Loucy (cell line): ENCODE measurements around the gene D2HGDH.
"Not testable (repeated sequence)": the region's sequence is repeated elsewhere in the genome, so short reads cannot be mapped to it uniquely, and the experiment has no call there.

ENCODE experiments used
- H2AFZ ChIP-seq: fragments of 200-600 bp; sonication (generic); 2 replicates; pipeline ENCODE4 v1.6.0; 2016; ENCODE audit warnings: antibody characterized with exemption, mild to moderate bottlenecking, low read length, moderate library complexity
- H3F3A ChIP-seq: fragments of 200-600 bp; 2 replicates; pipeline ENCODE4 v1.6.0; 2016; ENCODE audit warnings: antibody characterized with exemption, low read depth, mild to moderate bottlenecking
- H3K27me3 ChIP-seq: fragments of 200-600 bp; sonication (generic); 2 replicates; pipeline ENCODE4 v1.6.1; 2014; ENCODE audit warnings: low read length, mild to moderate bottlenecking; ENCODE audit not compliant: insufficient read depth, poor library complexity, severe bottlenecking
- H3K36me3 ChIP-seq: fragments of 200-600 bp; sonication (generic); 2 replicates; pipeline ENCODE4 v1.6.1; 2016; ENCODE audit warnings: low read length; ENCODE audit not compliant: insufficient read depth
- H3K4me1 ChIP-seq: fragments of 200-600 bp; sonication (generic); 2 replicates; pipeline ENCODE4 v1.5.1; 2014; ENCODE audit warnings: low read length, mild to moderate bottlenecking; ENCODE audit not compliant: insufficient read depth, poor library complexity, severe bottlenecking
- H3K4me2 ChIP-seq: fragments of 200-600 bp; sonication (generic); 2 replicates; pipeline ENCODE4 v1.6.0; 2014; ENCODE audit warnings: antibody characterized with exemption, low read length, low read depth, mild to moderate bottlenecking; ENCODE audit not compliant: poor library complexity, severe bottlenecking
- H3K4me3 ChIP-seq: fragments of 200-600 bp; sonication (generic); 2 replicates; pipeline ENCODE4 v1.5.1; 2014; ENCODE audit warnings: low read length, mild to moderate bottlenecking, mixed read lengths; ENCODE audit not compliant: poor library complexity, severe bottlenecking
- H3K79me2 ChIP-seq: fragments of 200-600 bp; sonication (generic); 2 replicates; pipeline ENCODE4 v1.6.1; 2014; ENCODE audit warnings: low read length; ENCODE audit not compliant: insufficient read depth
- H3K9ac ChIP-seq: fragments of 200-600 bp; sonication (generic); 2 replicates; pipeline ENCODE4 v1.6.0; 2014; ENCODE audit warnings: mild to moderate bottlenecking, low read depth, low read length, moderate library complexity; ENCODE audit not compliant: poor library complexity, severe bottlenecking
- H3K9me2 ChIP-seq: fragments of 200-600 bp; sonication (generic); replicated peaks from 2 replicates; pipeline ENCODE4 v1.6.1; 2016; ENCODE audit warnings: low read depth, low read length, mixed read lengths
- H3K9me3 ChIP-seq: fragments of 200-600 bp; sonication (generic); 2 replicates; pipeline ENCODE4 v1.6.1; 2014; ENCODE audit warnings: mild to moderate bottlenecking, antibody characterized with exemption, low read length, low read depth; ENCODE audit not compliant: insufficient read depth
- H4K20me1 ChIP-seq: fragments of 200-600 bp; sonication (generic); 2 replicates; pipeline ENCODE4 v1.6.0; 2014; ENCODE audit warnings: antibody characterized with exemption, low read length, mild to moderate bottlenecking; ENCODE audit not compliant: insufficient read depth, poor library complexity, severe bottlenecking
- CTCF ChIP-seq: fragments of 200-600 bp; sonication (generic); conservative IDR thresholded peaks from 2 replicates; pipeline ENCODE4 v1.5.1; 2014; ENCODE audit warnings: mild to moderate bottlenecking, antibody characterized with exemption, low read length
- EZH2phosphoT487 ChIP-seq: fragments of 200-600 bp; IDR thresholded peaks from 2 replicates; pipeline ENCODE4 v1.6.1; 2018; ENCODE audit warnings: antibody characterized with exemption, mild to moderate bottlenecking, moderate library complexity, borderline replicate concordance

D2HGDH gene

DNA sequence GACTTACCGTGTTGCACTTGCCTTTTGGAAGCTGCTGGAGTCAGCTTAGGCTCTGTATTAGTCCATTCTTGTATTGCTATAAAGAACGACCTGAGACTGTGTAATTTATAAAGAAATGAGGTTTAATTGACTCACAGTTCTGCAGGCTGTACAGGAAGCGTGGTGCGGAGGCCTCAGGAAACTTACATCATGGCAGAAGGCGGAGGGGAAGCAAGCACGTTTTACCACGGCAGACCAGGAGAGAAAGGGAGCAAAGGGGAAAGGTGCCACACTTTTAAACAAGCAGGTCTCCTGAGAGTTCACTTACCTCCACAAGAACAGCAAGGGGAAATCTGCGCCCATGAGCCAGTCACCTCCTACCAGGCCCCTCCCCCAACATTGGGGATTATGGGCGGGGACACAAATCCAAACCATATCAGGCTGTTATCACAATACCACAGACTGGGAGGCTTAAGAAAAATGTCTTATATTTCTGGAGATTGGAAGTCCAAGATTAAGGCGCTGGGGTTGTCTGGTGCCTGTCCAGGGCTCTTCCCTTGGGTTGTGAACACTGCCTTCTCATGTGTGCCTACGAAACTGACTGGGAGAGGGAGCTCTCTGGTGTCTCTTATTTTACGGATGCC lies 3.6 kb upstream of the D2HGDH start:
- no peaks in the 10 kb centered on the region for H3F3A ChIP-seq
- H3K79me2 ChIP-seq, result peaks cover 4% of the 10 kb centered on the region; the same call in 1 of the 2 replicates
- H3K36me3 ChIP-seq, result no peaks in the 10 kb centered on the region
- H3K9me3 ChIP-seq, result no peaks in the 10 kb centered on the region
- H3K4me3 ChIP-seq, result no peak overlapping the region
- peaks cover 12% of the 10 kb centered on the region for H3K4me1 ChIP-seq
- peaks cover 2% of the 10 kb centered on the region for H4K20me1 ChIP-seq
- no peak for TF ChIP-seq CTCF
- TF ChIP-seq EZH2phosphoT487, result no peak
- no peaks in the 10 kb centered on the region for H3K27me3 ChIP-seq
- no peak overlapping the region for H3K9ac ChIP-seq
- H3K4me2 ChIP-seq, result peak overlapping the region; percentile 25
- H3K9me2 ChIP-seq, result no peaks in the 10 kb centered on the region
- no peak overlapping the region for H2AFZ ChIP-seq

DNA sequence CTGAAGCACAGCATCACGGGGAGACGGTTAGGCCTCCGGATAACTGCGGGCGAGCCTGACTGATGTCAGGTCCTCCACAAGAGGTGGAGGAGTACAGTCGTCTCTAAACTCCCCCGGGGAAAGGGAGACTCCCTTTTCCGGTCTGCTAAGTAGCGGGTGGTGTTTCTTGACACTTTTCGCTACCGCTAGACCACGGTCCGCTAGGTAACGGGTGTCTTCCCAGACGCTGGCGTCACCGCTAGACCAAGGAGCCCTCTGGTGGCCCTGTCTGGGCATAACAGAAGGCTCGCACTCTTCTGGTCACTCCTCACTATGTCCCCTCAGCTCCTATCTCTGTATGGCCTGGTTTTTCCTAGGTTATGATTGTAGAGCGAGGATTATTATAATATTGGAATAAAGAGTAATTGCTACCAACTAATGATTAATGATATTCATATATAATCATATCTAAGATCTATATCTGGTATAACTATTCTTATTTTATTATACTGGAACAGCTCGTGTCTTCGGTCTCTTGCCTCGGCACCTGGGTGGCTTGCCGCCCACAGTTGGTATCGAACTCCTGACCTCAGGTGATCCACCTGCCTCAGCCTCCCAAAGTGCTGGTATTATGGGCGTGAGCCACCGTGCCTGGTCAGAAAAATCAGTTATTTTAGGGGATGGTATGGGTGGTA lies 1.8 kb upstream of the D2HGDH start:
- not testable (repeated sequence) for H3F3A ChIP-seq, H3K79me2 ChIP-seq, H2AFZ ChIP-seq, H3K9me2 ChIP-seq, H3K27me3 ChIP-seq, H3K9ac ChIP-seq, H3K4me2 ChIP-seq, H3K36me3 ChIP-seq, H3K9me3 ChIP-seq, H3K4me3 ChIP-seq, H4K20me1 ChIP-seq
- peak; percentile 42 for TF ChIP-seq CTCF
- peaks cover 25% of the 10 kb centered on the region for H3K4me1 ChIP-seq

DNA sequence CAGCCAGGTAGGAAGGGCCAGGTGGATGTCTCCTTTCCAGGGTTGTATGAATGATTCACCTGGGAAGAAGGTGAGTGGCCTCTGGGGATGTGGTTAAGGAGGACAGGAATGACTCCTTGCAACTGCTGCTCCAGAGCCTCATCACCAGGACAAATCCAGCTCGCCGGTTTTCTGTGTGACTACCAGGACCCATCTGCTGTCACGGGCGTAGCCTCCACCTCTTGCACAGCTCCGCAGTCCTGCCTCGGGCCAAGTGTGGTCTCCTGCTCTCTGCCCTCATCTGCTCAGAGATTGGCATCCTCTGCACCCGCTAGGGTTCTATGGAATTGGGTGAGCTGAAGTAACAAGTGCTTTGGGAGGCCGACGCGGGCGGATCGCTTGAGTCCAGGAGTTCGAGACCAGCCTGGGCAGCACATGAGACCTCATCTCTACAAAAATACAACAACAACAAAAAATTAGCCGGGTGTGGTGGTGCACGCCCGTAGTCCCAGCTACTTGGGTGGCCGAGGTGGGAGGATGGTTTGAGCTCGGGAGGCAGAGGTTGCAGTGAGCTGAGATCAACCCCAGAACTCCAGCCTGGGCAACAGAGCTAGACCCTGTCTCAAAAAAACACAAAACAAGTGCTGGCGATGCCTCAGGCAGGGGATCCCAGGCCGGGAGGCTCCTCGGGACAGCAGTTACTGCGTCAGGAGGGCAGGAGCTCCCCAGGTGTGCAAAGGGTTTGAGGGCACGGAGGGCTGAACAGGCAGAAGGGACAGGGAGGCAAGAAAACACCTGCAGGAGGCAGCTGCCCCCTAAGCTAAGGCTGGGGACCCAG lies 831 bp upstream of the D2HGDH start:
- no peaks in the 10 kb centered on the region for H3K36me3 ChIP-seq
- H2AFZ ChIP-seq, result peak overlapping the region; percentile 95
- H3K9me3 ChIP-seq, result no peaks in the 10 kb centered on the region
- H3K4me1 ChIP-seq, result peaks cover 34% of the 10 kb centered on the region
- peak overlapping the region; percentile 93 for H3K4me3 ChIP-seq
- H3K27me3 ChIP-seq, result no peaks in the 10 kb centered on the region
- H3K9ac ChIP-seq, result no peak overlapping the region
- H4K20me1 ChIP-seq, result peaks cover 2% of the 10 kb centered on the region
- TF ChIP-seq EZH2phosphoT487 (no peak), CTCF (no peak)
- peak overlapping the region; percentile 74 for H3K4me2 ChIP-seq
- H3K79me2 ChIP-seq, result peaks cover 6% of the 10 kb centered on the region; the same call in 1 of the 2 replicates
- no peaks in the 10 kb centered on the region for H3K9me2 ChIP-seq
- no peaks in the 10 kb centered on the region for H3F3A ChIP-seq
